B cell (primary cell): ENCODE results near the gene MC2R. TPM values are rescaled to one million over a fixed set of nuclear protein-coding genes. Genes with fewer than 3 reads are reported as not detected.

ENCODE experiments used
- ATAC-seq: fragments of 200-7000 bp; cut with Tn5 transposase; one replicate; pipeline ENCODE4 v1.10.0; 2021; ENCODE audit warnings: low read depth, mild to moderate bottlenecking, moderate number of reproducible peaks, moderate library complexity
- CTCF ChIA-PET: fragments of 350-600 bp; sonication (Branson Sonifier 250); formaldehyde crosslinking; loops from one replicate; lab custom pipeline; 2021; ENCODE audit warnings: antibody characterized with exemption, inconsistent platforms; lab: Charles Lee
- POLR2A ChIA-PET: fragments of 350-600 bp; sonication (Branson Sonifier 250); formaldehyde crosslinking; loops from one replicate; lab custom pipeline; 2021; ENCODE audit warnings: antibody characterized with exemption; lab: Charles Lee
- DNase-seq: peaks from one replicate; pipeline ENCODE4 v3.0.0; 2013
- H2AFZ ChIP-seq: 2 replicates; pipeline ENCODE4 v1.6.1; 2012; ENCODE audit warnings: mild to moderate bottlenecking, low read depth, low read length; ENCODE audit not compliant: insufficient read depth, poor library complexity, severe bottlenecking
- H3K27ac ChIP-seq, 2 donors: 1 replicate in 1 of 2; 2 replicates in 1 of 2; pipeline ENCODE4 v1.5.1; 2012 to 2013; ENCODE audit warnings: low read length in 2 of 2, mild to moderate bottlenecking in 2 of 2, moderate library complexity in 1 of 2
- H3K27me3 ChIP-seq, 4 experiments: fragments of 200-600 bp in 1 of 4; sonication (generic) in 1 of 4; replicated peaks in 1 of 4; 1 replicate in 2 of 4; 2 replicates in 2 of 4; pipeline versions ENCODE4 v1.6.1 to v1.7.0; 2013 to 2016; ENCODE audit warnings: low read length in 3 of 4, mild to moderate bottlenecking in 2 of 4, mixed read lengths in 1 of 4, moderate library complexity in 1 of 4; ENCODE audit not compliant: insufficient read depth in 4 of 4, control insufficient read depth in 3 of 4; ENCODE audit errors: control extremely low read depth in 1 of 4
- H3K36me3 ChIP-seq, 2 experiments: replicated peaks in 1 of 2; 1 replicate in 1 of 2; 2 replicates in 1 of 2; pipeline versions ENCODE4 v1.6.1 to v1.7.1; 2013; ENCODE audit warnings: low read length in 1 of 2; ENCODE audit not compliant: insufficient read depth in 2 of 2, control insufficient read depth in 1 of 2; ENCODE audit errors: control extremely low read depth in 1 of 2, extremely low read depth in 1 of 2
- H3K4me1 ChIP-seq, 2 donors: fragments of 200-600 bp in 1 of 2; sonication (generic) in 1 of 2; 1 replicate in 1 of 2; 2 replicates in 1 of 2; pipeline versions ENCODE4 v1.5.1 to v1.6.1; 2013 to 2017; ENCODE audit warnings: low read length in 2 of 2; ENCODE audit not compliant: control insufficient read depth in 2 of 2, insufficient read depth in 2 of 2
- H3K4me2 ChIP-seq: replicated peaks from 2 replicates; pipeline ENCODE3; 2012; ENCODE audit warnings: mild to moderate bottlenecking, low read depth, low read length; ENCODE audit not compliant: poor library complexity, severe bottlenecking
- H3K4me3 ChIP-seq, 5 experiments: fragments of 200-600 bp in 1 of 5; sonication (generic) in 1 of 5; 1 replicate in 3 of 5; 2 replicates in 2 of 5; pipeline versions ENCODE4 v1.5.1 to v1.7.0; 2011 to 2016; ENCODE audit warnings: low read length in 4 of 5, mild to moderate bottlenecking in 4 of 5, low read depth in 2 of 5, control low read depth in 1 of 5, moderate library complexity in 1 of 5; ENCODE audit not compliant: insufficient read depth in 1 of 5; ENCODE audit errors: control extremely low read depth in 1 of 5, extremely low read depth in 1 of 5
- H3K79me2 ChIP-seq: fragments of 200-600 bp; sonication (generic); one replicate; pipeline ENCODE4 v1.6.0; 2016; ENCODE audit warnings: low read length; ENCODE audit not compliant: control insufficient read depth, insufficient read depth
- H3K9ac ChIP-seq: fragments of 200-600 bp; sonication (generic); 2 replicates; pipeline ENCODE4 v1.6.1; 2017; ENCODE audit warnings: mild to moderate bottlenecking, low read length, moderate library complexity
- H3K9me3 ChIP-seq, 3 donors: one replicate each; pipeline versions ENCODE4 v1.6.1 to v1.7.1; 2013; ENCODE audit warnings: low read length in 2 of 3; ENCODE audit not compliant: control insufficient read depth in 2 of 3, insufficient read depth in 1 of 3; ENCODE audit errors: control extremely low read depth in 1 of 3
- H4K20me1 ChIP-seq: 2 replicates; pipeline ENCODE4 v1.6.0; 2012; ENCODE audit warnings: mild to moderate bottlenecking, low read length; ENCODE audit not compliant: insufficient read depth, control insufficient read depth, poor library complexity, severe bottlenecking
- H3K27ac Mint-ChIP-seq: one replicate; pipeline ENCODE4 v1.8.0; 2021; ENCODE audit warnings: mixed read lengths
- H3K27me3 Mint-ChIP-seq: one replicate; pipeline ENCODE4 v1.8.0; 2021; ENCODE audit warnings: mixed read lengths
- H3K4me1 Mint-ChIP-seq: one replicate; pipeline ENCODE4 v1.8.0; 2021; ENCODE audit warnings: mixed read lengths
- H3K4me3 Mint-ChIP-seq: one replicate; pipeline ENCODE4 v1.8.0; 2021; ENCODE audit warnings: mixed read lengths
- H3K9me3 Mint-ChIP-seq: one replicate; pipeline ENCODE4 v1.8.0; 2022; ENCODE audit warnings: mixed read lengths; ENCODE audit not compliant: insufficient read depth
- EZH2 ChIP-seq: IDR thresholded peaks from 2 replicates; pipeline ENCODE4 v1.6.1; 2012; ENCODE audit warnings: borderline replicate concordance, low read depth, mild to moderate bottlenecking, moderate library complexity, low read length; ENCODE audit not compliant: insufficient read depth, poor library complexity, severe bottlenecking
- whole genome bisulfite sequencing: methylation state at CpG from one replicate; pipeline ENCODE4 v1.1.5; 2013; ENCODE audit warnings: missing lambda C conversion rate; ENCODE audit not compliant: insufficient coverage; 5-methylcytosine and 5-hydroxymethylcytosine counted together
- intact Hi-C: fragments of 100-400 bp; cut with micrococcal nuclease; formaldehyde crosslinking; loops from one replicate; pipeline ENCODE4 v1.10.0; 2022
- polyA plus RNA-seq: library from polyadenylated mRNA; depleted of rRNA; stranded (reverse); fragments of >200 nt; gene quantifications from 2 replicates; pipeline ENCODE4 v1.2.3, GENCODE V29; 2012
- total RNA-seq, 2 donors: library from RNA; stranded (reverse); fragments of 120-200 nt in 1 of 2; gene quantifications; 1 replicate in 1 of 2; 2 replicates in 1 of 2; pipeline versions ENCODE4 v1.2.3 to v1.2.4, GENCODE V29; 2013 to 2022
- TF ChIP-seq, protein P1 (sequence below): fragments of 200-600 bp; IDR thresholded peaks from one replicate; pipeline ENCODE4 v1.8.0; 2022; ENCODE audit warnings: antibody characterized with exemption, mild to moderate bottlenecking

The MC2R gene
- total and polyA plus RNA-seq, 2 donors (not counting 1 experiment from before 2014, with no cell fraction given), result not detected

DNA sequence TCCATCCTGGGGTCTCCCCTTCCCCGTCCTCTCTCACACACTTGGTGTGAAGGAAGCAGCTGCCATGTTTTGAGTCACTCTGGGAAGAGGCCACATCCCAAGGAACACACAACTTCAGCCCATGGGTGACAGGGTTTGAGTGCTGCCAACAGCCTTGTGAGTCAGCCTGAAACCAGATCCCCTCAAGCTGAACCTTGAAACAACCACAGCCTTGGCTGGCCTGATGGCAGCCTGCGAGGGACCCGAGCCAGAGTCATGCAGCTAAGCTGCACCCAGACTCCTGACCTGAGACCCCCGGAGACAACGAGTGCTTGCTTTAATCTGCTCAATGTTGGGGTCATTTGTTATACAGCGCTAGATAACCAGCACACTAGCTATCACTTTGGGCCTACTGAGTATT is 19.3 kb upstream of the MC2R start:
- Mint-ChIP-seq H3K4me3 (no peak overlapping the region), H3K9me3 (peaks cover 3% of the 10 kb centered on the region), H3K27me3 (no peaks in the 10 kb centered on the region), H3K4me1 (peaks cover 7% of the 10 kb centered on the region), H3K27ac (no peak overlapping the region)
- DNase-seq (no peak), ATAC-seq (no peak)
- WGBS, result 58% methylated on average over 5 of the region's 6 CpGs
- intact Hi-C loops, result no loop called here
- Histone ChIP-seq H3K79me2 (no peaks in the 10 kb centered on the region), H4K20me1 (no peaks in the 10 kb centered on the region), H3K9ac (no peak overlapping the region), H3K4me1 (no peaks in the 10 kb centered on the region), H3K4me3 (no peak overlapping the region), H3K27me3 (no peaks in the 10 kb centered on the region), H3K4me2 (no peak overlapping the region), H3K36me3 (no peaks in the 10 kb centered on the region), H3K9me3 (peaks cover 0 to 3% (median 0%) of the 10 kb centered on the region in 3 donors), H2AFZ (no peak overlapping the region), H3K27ac (no peak overlapping the region)
- TF ChIP-seq EZH2, result no peak
- TF ChIP-seq, protein P1, sequence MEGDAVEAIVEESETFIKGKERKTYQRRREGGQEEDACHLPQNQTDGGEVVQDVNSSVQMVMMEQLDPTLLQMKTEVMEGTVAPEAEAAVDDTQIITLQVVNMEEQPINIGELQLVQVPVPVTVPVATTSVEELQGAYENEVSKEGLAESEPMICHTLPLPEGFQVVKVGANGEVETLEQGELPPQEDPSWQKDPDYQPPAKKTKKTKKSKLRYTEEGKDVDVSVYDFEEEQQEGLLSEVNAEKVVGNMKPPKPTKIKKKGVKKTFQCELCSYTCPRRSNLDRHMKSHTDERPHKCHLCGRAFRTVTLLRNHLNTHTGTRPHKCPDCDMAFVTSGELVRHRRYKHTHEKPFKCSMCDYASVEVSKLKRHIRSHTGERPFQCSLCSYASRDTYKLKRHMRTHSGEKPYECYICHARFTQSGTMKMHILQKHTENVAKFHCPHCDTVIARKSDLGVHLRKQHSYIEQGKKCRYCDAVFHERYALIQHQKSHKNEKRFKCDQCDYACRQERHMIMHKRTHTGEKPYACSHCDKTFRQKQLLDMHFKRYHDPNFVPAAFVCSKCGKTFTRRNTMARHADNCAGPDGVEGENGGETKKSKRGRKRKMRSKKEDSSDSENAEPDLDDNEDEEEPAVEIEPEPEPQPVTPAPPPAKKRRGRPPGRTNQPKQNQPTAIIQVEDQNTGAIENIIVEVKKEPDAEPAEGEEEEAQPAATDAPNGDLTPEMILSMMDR, result no peak
- POLR2A ChIA-PET, result no interaction called here
- CTCF ChIA-PET, result no interaction called here

GRCh38 chr18:13934058-13934457 is 18.7 kb upstream of the MC2R start:
- H3K4me1 Mint-ChIP-seq, result peaks cover 7% of the 10 kb centered on the region
- no peak overlapping the region for H3K27ac Mint-ChIP-seq
- Histone ChIP-seq H3K9me3 (peaks cover 0 to 3% (median 0%) of the 10 kb centered on the region in 3 donors), H3K4me2 (no peak overlapping the region), H4K20me1 (no peaks in the 10 kb centered on the region), H2AFZ (no peak overlapping the region), H3K9ac (no peak overlapping the region), H3K79me2 (no peaks in the 10 kb centered on the region), H3K4me3 (no peak overlapping the region), H3K36me3 (no peaks in the 10 kb centered on the region), H3K4me1 (no peaks in the 10 kb centered on the region), H3K27ac (no peak overlapping the region), H3K27me3 (no peaks in the 10 kb centered on the region)
- CTCF ChIA-PET, result no interaction called here
- peaks cover 9% of the 10 kb centered on the region for H3K9me3 Mint-ChIP-seq
- DNase-seq (no peak), ATAC-seq (no peak)
- H3K4me3 Mint-ChIP-seq, result no peak overlapping the region
- POLR2A ChIA-PET, result no interaction called here
- no peaks in the 10 kb centered on the region for H3K27me3 Mint-ChIP-seq
- intact Hi-C loops, result no loop called here
- WGBS, result 81% methylated on average over 2 of the region's 3 CpGs
- TF ChIP-seq, protein P1, result no peak
- TF ChIP-seq EZH2, result no peak
